GM11168 (cell line): ENCODE data around the gene AP4B1.
"Not testable (repeated sequence)": the region's sequence is repeated elsewhere in the genome, so short reads cannot be mapped to it uniquely, and the experiment has no call there.

ENCODE experiments used
- in situ Hi-C: fragments of 300-500 bp; cut with MboI; formaldehyde crosslinking; loops from one replicate; pipeline ENCODE4 v1.12.0; 2022; ENCODE audit warnings: low sequenced_read_pairs; ENCODE audit not compliant: unreplicated experiment

Gene AP4B1

GRCh38 chr1:113904674-113905434 is at the start of gene AP4B1, which contains the start of gene DCLRE1B:
TSS of gene AP4B1 (minus strand) at chr1:113904799. CDS start at chr1:113904717, 82 bp downstream.
TSS of gene DCLRE1B (plus strand) at chr1:113905326. CDS start at chr1:113905587, 261 bp downstream.
- in situ Hi-C loops = no loop called here

GRCh38 chr1:113951719-113952118 is 47.1 kb upstream of the AP4B1 start:
- in situ Hi-C loops = no loop called here

DNA sequence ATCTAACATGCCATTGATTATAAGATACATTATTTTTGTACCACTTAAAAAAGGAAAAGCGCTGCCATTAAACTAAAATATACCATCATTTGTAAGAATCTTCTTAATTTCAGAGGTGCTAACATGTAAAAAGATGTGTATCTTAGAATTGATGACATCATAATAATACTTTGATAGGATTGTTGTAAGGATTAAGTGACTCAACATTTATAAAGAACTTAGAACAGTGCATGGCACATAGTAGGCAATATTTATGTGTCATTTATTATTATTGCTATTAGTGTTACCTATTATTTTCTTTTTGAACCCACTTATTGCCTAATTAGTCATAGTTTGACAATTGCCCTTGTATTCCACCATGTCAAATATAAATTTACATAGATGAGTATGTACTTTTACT is 46.3 kb upstream of the AP4B1 start:
- in situ Hi-C loops = no loop called here

DNA sequence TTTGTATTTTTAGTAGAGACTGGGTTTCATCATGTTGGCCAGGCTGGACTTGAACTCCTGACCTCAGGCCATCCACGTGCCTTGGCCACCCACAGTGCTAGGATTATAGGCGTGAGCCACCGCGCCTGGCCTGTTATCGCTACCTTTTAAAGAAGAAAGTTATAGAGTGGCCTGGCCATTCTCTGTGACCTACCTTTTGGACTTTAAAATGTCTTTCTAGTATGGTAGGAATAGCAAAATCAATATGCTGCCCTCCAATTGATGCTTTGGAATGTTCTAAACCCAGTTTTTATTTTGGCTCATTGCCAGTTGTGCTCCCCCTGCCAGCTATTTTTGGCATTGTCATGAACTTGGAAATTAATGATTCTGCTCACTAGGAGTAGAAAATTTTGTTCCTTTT is 44.4 kb upstream of the AP4B1 start:
- in situ Hi-C loops = no loop called here

DNA sequence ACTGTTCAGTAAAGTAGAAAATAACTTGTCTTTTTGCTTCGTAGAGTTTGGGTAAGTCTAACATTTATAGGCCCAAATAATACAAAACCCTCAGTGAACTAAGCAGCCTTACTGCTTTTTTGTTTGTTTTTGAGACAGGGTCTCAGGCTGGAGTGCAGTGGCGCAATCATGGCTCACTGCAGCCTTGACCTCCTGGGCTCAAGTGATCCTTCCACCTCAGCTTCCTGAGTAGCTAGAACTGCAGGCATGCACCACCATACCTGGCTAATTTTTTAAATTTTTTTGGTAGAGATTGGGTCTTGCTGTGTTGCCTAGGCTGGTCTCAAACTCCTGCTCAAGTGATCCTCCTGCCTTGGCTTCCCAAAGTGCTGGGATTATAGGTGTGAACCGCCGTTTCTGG is 43.6 kb upstream of the AP4B1 start:
- in situ Hi-C loops = not testable (repeated sequence)

- in situ Hi-C loops = no loop called here
Observed at GRCh38 chr1:113947388-113948107, 42.9 kb upstream of the AP4B1 start.

GRCh38 chr1:113946678-113947387 is 42.2 kb upstream of the AP4B1 start:
- in situ Hi-C loops = no loop called here

DNA sequence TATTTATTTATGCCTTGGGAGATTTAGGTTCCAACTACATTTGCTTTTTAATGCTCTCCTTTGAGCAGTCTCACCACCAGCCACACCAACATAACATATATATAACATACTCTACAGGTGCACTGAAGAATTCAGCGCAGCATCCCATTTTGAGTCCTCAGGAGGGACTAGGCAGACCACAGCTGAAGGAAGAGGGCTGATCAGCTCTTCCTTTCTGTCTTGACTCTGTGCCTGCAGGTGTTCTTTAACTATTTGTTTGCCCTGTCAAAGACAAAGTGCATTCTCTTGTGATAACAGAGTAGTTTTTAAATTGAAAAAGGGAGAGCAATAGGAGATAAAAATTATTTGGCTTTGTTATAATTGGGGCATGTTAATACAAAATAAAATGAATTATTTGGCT is 41.5 kb upstream of the AP4B1 start:
- in situ Hi-C loops = no loop called here

- in situ Hi-C loops = no loop called here
Observed at GRCh38 chr1:113945329-113945728, 40.7 kb upstream of the AP4B1 start.

DNA sequence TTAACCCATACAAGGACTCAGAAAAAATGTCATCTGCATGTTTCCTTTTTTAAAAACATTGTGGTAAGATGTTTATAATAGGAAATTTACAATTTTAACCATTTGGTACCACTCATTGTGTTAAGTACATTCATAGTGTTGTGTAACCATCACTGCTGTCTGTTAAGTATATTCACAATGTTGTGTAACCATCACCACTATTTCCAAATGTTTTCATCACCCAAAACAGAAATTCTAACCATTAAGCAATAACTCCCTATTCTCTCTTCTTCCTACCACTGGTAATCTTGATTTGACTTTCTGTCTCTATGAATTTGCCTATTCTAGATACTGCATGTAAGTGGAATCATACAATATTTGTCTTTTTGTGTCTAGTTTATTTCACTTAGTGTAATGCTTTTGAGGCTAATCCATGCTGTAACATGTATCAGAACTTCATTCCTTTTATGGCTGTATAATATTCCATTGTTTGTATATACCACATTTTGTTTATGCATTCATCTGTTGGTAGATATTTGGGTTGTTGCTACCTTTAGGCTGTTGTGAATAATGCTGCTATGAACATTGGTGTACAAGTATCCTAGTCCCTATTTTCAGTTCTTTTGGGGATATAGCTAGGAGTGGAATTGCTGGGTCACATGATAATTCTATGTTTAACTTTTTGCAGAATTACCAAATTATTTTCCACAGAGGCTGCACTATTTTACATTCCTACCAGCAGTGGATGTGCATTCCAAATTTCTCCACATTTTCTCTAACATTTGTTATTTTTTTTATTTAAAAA is 38.6 kb upstream of the AP4B1 start:
- in situ Hi-C loops = no loop called here

DNA sequence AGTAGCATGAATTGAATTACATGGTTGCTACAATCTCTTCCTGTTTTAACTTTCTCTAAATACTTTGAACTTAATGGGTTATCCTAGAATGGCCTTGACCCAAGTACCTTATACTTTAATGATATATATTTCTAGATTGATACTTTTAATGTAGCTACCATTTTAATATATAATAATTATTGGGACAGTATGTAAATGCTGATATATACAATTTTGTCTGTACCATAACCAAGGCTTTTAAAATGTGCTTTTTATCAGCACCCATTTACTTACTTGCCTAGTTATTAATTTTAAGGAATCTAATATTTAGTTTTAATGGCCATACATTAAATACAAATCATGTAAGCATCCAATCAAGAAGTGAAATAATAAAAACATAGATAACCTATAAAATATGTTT is 37.9 kb upstream of the AP4B1 start:
- in situ Hi-C loops = no loop called here

DNA sequence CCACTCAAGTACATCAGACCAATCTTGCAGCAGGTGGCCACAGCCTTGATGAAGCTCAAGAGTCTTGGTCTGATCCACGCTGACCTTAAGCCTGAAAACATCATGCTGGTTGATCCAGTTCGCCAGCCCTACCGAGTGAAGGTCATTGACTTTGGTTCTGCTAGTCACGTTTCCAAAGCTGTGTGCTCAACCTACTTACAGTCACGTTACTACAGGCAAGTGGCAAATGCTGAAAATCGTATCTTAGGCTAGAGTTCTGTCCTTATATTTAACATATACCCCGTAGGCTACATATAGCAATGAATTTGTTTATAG is 36.6 kb upstream of the AP4B1 start:
- in situ Hi-C loops = no loop called here

DNA sequence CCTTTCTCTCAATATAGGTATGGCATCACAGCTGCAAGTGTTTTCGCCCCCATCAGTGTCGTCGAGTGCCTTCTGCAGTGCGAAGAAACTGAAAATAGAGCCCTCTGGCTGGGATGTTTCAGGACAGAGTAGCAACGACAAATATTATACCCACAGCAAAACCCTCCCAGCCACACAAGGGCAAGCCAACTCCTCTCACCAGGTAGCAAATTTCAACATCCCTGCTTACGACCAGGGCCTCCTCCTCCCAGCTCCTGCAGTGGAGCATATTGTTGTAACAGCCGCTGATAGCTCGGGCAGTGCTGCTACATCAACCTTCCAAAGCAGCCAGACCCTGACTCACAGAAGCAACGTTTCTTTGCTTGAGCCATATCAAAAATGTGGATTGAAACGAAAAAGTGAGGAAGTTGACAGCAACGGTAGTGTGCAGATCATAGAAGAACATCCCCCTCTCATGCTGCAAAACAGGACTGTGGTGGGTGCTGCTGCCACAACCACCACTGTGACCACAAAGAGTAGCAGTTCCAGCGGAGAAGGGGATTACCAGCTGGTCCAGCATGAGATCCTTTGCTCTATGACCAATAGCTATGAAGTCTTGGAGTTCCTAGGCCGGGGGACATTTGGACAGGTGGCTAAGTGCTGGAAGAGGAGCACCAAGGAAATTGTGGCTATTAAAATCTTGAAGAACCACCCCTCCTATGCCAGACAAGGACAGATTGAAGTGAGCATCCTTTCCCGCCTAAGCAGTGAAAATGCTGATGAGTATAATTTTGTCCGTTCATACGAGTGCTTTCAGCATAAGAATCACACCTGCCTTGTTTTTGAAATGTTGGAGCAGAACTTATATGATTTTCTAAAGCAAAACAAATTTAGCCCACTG is 36.0 kb upstream of the AP4B1 start:
- in situ Hi-C loops = no loop called here

DNA sequence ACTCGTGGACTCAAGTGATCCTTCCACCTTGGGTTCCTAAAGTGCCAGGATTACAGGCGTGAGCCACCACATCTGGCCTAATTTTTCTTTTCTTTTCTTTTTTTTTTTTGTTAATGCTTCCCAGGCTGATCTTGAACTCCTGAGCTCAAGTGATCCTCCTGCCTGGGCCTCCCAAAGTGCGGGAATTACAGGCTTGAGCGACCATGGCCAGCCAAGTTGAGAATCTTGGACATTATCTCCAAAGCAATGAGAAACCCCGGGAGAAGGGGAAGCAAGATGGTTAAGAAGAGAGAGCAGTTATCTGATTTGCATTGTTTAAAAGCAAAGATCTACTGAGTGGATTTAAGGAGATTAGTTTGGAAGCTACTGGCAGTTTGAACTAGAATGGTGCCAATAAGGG is 33.6 kb upstream of the AP4B1 start:
- in situ Hi-C loops = no loop called here

DNA sequence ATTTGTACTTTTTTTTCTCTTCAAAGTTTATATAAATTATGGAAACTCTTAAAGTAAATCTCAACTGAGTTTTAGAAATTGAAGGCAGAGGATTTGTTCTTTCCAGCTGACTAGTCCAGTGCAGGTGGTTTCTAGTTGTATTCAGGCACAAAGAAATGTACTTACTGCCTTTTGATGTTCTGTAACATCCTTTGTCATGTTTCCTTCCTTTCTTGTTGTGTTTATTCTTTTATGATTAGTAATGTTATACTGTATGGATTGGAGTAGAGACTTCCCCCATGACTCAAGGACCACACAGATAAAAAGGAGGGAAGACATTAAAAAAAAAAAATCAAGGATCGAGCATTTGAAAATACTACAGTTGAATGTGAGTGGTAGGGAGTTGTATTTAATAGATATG is 32.5 kb upstream of the AP4B1 start:
- in situ Hi-C loops = no loop called here

GRCh38 chr1:113935970-113936369 is 31.4 kb upstream of the AP4B1 start:
- in situ Hi-C loops = no loop called here

- in situ Hi-C loops = no loop called here
Observed at GRCh38 chr1:113935176-113935575, 30.6 kb upstream of the AP4B1 start.

- in situ Hi-C loops = no loop called here
Observed at GRCh38 chr1:113934511-113935055, 30.0 kb upstream of the AP4B1 start.

- in situ Hi-C loops = no loop called here
Observed at GRCh38 chr1:113934006-113934405, 29.4 kb upstream of the AP4B1 start.
